CD14-positive monocyte (primary cell): ENCODE results near the gene PNPLA3. TPM values are rescaled to one million over a fixed set of nuclear protein-coding genes. Genes with fewer than 3 reads are reported as not detected.

Source experiments
- DNase-seq, 3 donors: peaks; one replicate each; pipeline ENCODE4 v3.0.0-alpha.2; 2011 to 2022
- H2AFZ ChIP-seq: 2 replicates; pipeline ENCODE4 v1.6.0; 2012; ENCODE audit warnings: mild to moderate bottlenecking, low read depth, low read length, inconsistent platforms; ENCODE audit not compliant: insufficient read depth, poor library complexity, severe bottlenecking
- H3K27ac ChIP-seq, 2 donors: 1 replicate in 1 of 2; 2 replicates in 1 of 2; pipeline ENCODE4 v1.5.1; 2012 to 2013; ENCODE audit warnings: low read length in 2 of 2, control low read depth in 1 of 2, inconsistent platforms in 1 of 2, low read depth in 1 of 2, mild to moderate bottlenecking in 1 of 2
- H3K27me3 ChIP-seq, 2 donors: one replicate each; pipeline versions ENCODE4 v1.6.0 to v1.6.1; 2011 to 2013; ENCODE audit warnings: low read length in 2 of 2; ENCODE audit not compliant: control insufficient read depth in 2 of 2, insufficient read depth in 2 of 2
- H3K36me3 ChIP-seq, 2 donors: replicated peaks in 1 of 2; 1 replicate in 1 of 2; 2 replicates in 1 of 2; pipeline versions ENCODE4 v1.5.1 to v1.6.1; 2012 to 2013; ENCODE audit warnings: low read length in 2 of 2, control low read depth in 1 of 2, inconsistent platforms in 1 of 2, mild to moderate bottlenecking in 1 of 2; ENCODE audit not compliant: insufficient read depth in 2 of 2, control insufficient read depth in 1 of 2
- H3K4me1 ChIP-seq, 2 donors: 1 replicate in 1 of 2; 2 replicates in 1 of 2; pipeline versions ENCODE4 v1.5.1 to v1.6.1; 2012 to 2013; ENCODE audit warnings: low read length in 2 of 2, control low read depth in 1 of 2, inconsistent platforms in 1 of 2, mild to moderate bottlenecking in 1 of 2, moderate library complexity in 1 of 2; ENCODE audit not compliant: insufficient read depth in 2 of 2, control insufficient read depth in 1 of 2
- H3K4me2 ChIP-seq: replicated peaks from 2 replicates; pipeline ENCODE3; 2012; ENCODE audit warnings: low read length, moderate library complexity, mild to moderate bottlenecking; ENCODE audit not compliant: poor library complexity, severe bottlenecking; ENCODE audit errors: extremely low read depth
- H3K4me3 ChIP-seq, 3 experiments: fragments of 200-600 bp in 1 of 3; sonication (generic) in 1 of 3; replicated peaks in 1 of 3; 1 replicate in 2 of 3; 2 replicates in 1 of 3; pipeline ENCODE4 v1.5.1; 2011 to 2013; ENCODE audit warnings: low read length in 3 of 3, mild to moderate bottlenecking in 3 of 3, control low read depth in 2 of 3, low read depth in 2 of 3, inconsistent platforms in 1 of 3, moderate library complexity in 1 of 3
- H3K79me2 ChIP-seq: 2 replicates; pipeline ENCODE4 v1.6.0; 2012; ENCODE audit warnings: mild to moderate bottlenecking, control low read depth, inconsistent platforms, low read length, moderate library complexity; ENCODE audit not compliant: insufficient read depth
- H3K9ac ChIP-seq: 2 replicates; pipeline ENCODE4 v1.6.0; 2017; ENCODE audit warnings: low read length, mild to moderate bottlenecking; ENCODE audit not compliant: insufficient read depth, poor library complexity, severe bottlenecking
- H3K9me3 ChIP-seq, 2 donors: replicated peaks in 1 of 2; 1 replicate in 1 of 2; 2 replicates in 1 of 2; pipeline versions ENCODE4 v1.5.1 to v1.6.1; 2012 to 2013; ENCODE audit warnings: low read length in 2 of 2, control low read depth in 1 of 2; ENCODE audit not compliant: control insufficient read depth in 1 of 2, insufficient read depth in 1 of 2
- H4K20me1 ChIP-seq: 2 replicates; pipeline ENCODE4 v1.6.0; 2012; ENCODE audit warnings: mild to moderate bottlenecking, low read length, control low read depth, moderate library complexity; ENCODE audit not compliant: insufficient read depth
- H3K27ac Mint-ChIP-seq, 7 donors: one replicate each; pipeline ENCODE4 v1.8.0; 2020; ENCODE audit warnings: mild to moderate bottlenecking in 7 of 7, mixed read lengths in 7 of 7, moderate library complexity in 6 of 7, inconsistent platforms in 2 of 7
- H3K27me3 Mint-ChIP-seq, 3 donors: one replicate each; pipeline ENCODE4 v1.8.0; 2021 to 2022; ENCODE audit warnings: low read depth in 3 of 3, mild to moderate bottlenecking in 3 of 3, mixed read lengths in 3 of 3, moderate library complexity in 3 of 3, inconsistent platforms in 1 of 3
- H3K36me3 Mint-ChIP-seq, 2 donors: one replicate each; pipeline ENCODE4 v1.8.0; 2020; ENCODE audit warnings: mixed read lengths in 2 of 2, inconsistent platforms in 1 of 2, mild to moderate bottlenecking in 1 of 2
- H3K4me1 Mint-ChIP-seq: one replicate; pipeline ENCODE4 v1.8.0; 2020; ENCODE audit warnings: mild to moderate bottlenecking, mixed read lengths
- H3K4me3 Mint-ChIP-seq, 2 donors: one replicate each; pipeline ENCODE4 v1.8.0; 2020; ENCODE audit warnings: mild to moderate bottlenecking in 2 of 2, mixed read lengths in 2 of 2, moderate library complexity in 1 of 2
- H3K9me3 Mint-ChIP-seq, 7 donors: one replicate each; pipeline ENCODE4 v1.8.0; 2020 to 2022; ENCODE audit warnings: mixed read lengths in 7 of 7, mild to moderate bottlenecking in 6 of 7, moderate library complexity in 6 of 7, inconsistent platforms in 2 of 7
- CTCF ChIP-seq: fragments of 200-600 bp; IDR thresholded peaks from one replicate; pipeline ENCODE4 v1.8.0; 2022; ENCODE audit warnings: antibody characterized with exemption, mild to moderate bottlenecking
- WGBS: methylation state at CpG from one replicate; pipeline ENCODE4 v1.1.5; 2013; ENCODE audit warnings: missing lambda C conversion rate; ENCODE audit not compliant: insufficient coverage; 5-methylcytosine and 5-hydroxymethylcytosine counted together
- intact Hi-C, 2 donors: fragments of 100-400 bp; cut with micrococcal nuclease; formaldehyde crosslinking; loops; one replicate each; pipeline versions ENCODE4 v1.15.0 to v1.15.1; 2023
- polyA plus RNA-seq, 3 donors: library from polyadenylated mRNA; depleted of rRNA in 1 of 3; unstranded in 2 of 3; stranded (reverse) in 1 of 3; fragments of 300-500 nt in 2 of 3; fragments of >200 nt in 1 of 3; fragmentation: Illumina TruSeq in 2 of 3; gene quantifications; 1 replicate in 2 of 3; 2 replicates in 1 of 3; pipeline ENCODE4 v1.2.3, GENCODE V29; 2012 to 2021

Gene PNPLA3
- polyA plus RNA-seq, 3 donors, result not detected

GRCh38 chr22:43878831-43879550 lies 44.6 kb upstream of the PNPLA3 start:
- no peaks in the 10 kb centered on the region for H3K36me3 Mint-ChIP-seq
- no peak overlapping the region for H3K27ac Mint-ChIP-seq
- peaks cover 0 to 2% (median 0%) of the 10 kb centered on the region in 7 donors for H3K9me3 Mint-ChIP-seq
- no peaks in the 10 kb centered on the region for H3K36me3 ChIP-seq
- intact Hi-C loops, result no loop called here
- H3K4me1 ChIP-seq, result no peaks in the 10 kb centered on the region
- WGBS, result 87% methylated on average over 10 of the region's 12 CpGs
- no peak overlapping the region for H3K4me3 Mint-ChIP-seq
- no peaks in the 10 kb centered on the region for H3K9me3 ChIP-seq
- no peak overlapping the region for H3K27ac ChIP-seq
- no peak overlapping the region for H3K9ac ChIP-seq
- no peak for TF ChIP-seq CTCF
- DNase-seq, result no peak
- H3K4me1 Mint-ChIP-seq, result no peaks in the 10 kb centered on the region
- no peak overlapping the region for H3K4me2 ChIP-seq
- peaks cover 1 to 8% (median 2%) of the 10 kb centered on the region in 3 donors for H3K27me3 Mint-ChIP-seq
- H3K79me2 ChIP-seq, result no peaks in the 10 kb centered on the region
- H3K4me3 ChIP-seq, result no peak overlapping the region
- H4K20me1 ChIP-seq, result no peaks in the 10 kb centered on the region
- no peak overlapping the region for H2AFZ ChIP-seq
- H3K27me3 ChIP-seq, result no peaks in the 10 kb centered on the region

GRCh38 chr22:43879901-43880540 lies 43.6 kb upstream of the PNPLA3 start:
- H3K4me1 Mint-ChIP-seq, result no peaks in the 10 kb centered on the region
- 81% methylated on average over 10 of the region's 14 CpGs for WGBS
- H2AFZ ChIP-seq, result no peak overlapping the region
- H3K79me2 ChIP-seq, result no peaks in the 10 kb centered on the region
- intact Hi-C loops, result no loop called here
- H3K36me3 Mint-ChIP-seq, result no peaks in the 10 kb centered on the region
- DNase-seq, result no peak
- no peak overlapping the region for H3K4me3 ChIP-seq
- peaks cover 1 to 6% (median 4%) of the 10 kb centered on the region in 3 donors for H3K27me3 Mint-ChIP-seq
- no peak overlapping the region for H3K4me3 Mint-ChIP-seq
- no peak for TF ChIP-seq CTCF
- peaks cover 0 to 2% (median 0%) of the 10 kb centered on the region in 7 donors for H3K9me3 Mint-ChIP-seq
- H3K4me1 ChIP-seq, result no peaks in the 10 kb centered on the region
- H3K4me2 ChIP-seq, result no peak overlapping the region
- no peak overlapping the region for H3K27ac Mint-ChIP-seq
- no peaks in the 10 kb centered on the region for H3K9me3 ChIP-seq
- no peaks in the 10 kb centered on the region for H4K20me1 ChIP-seq
- H3K27me3 ChIP-seq, result no peaks in the 10 kb centered on the region
- H3K27ac ChIP-seq, result no peak overlapping the region
- H3K36me3 ChIP-seq, result no peaks in the 10 kb centered on the region
- H3K9ac ChIP-seq, result no peak overlapping the region
